OCI-LY1 (cell line): ENCODE results near the gene TTC1.

ENCODE experiments used
- H2AFZ ChIP-seq: fragments of 200-600 bp; sonication (generic), shearing (Covaris generic); 2 replicates; pipeline ENCODE4 v1.6.0; 2014; ENCODE audit warnings: antibody characterized with exemption, mild to moderate bottlenecking, low read length
- H3F3A ChIP-seq: fragments of 200-600 bp; sonication (generic), shearing (Covaris generic); 2 replicates; pipeline ENCODE4 v1.6.0; 2014; ENCODE audit warnings: mild to moderate bottlenecking, antibody characterized with exemption, low read length, moderate library complexity; ENCODE audit not compliant: insufficient read depth
- H3K27ac ChIP-seq: fragments of 200-600 bp; sonication (generic); 2 replicates; pipeline ENCODE4 v1.5.1; 2014; ENCODE audit warnings: low read length, mixed run types, mild to moderate bottlenecking, low read depth; ENCODE audit not compliant: poor library complexity, severe bottlenecking
- H3K27me3 ChIP-seq: fragments of 200-600 bp; sonication (generic); 2 replicates; pipeline ENCODE4 v1.6.0; 2014; ENCODE audit warnings: antibody characterized with exemption, mild to moderate bottlenecking, low read length, moderate library complexity; ENCODE audit not compliant: insufficient read depth
- H3K36me3 ChIP-seq: fragments of 200-600 bp; sonication (generic); 2 replicates; pipeline ENCODE4 v1.6.1; 2014; ENCODE audit warnings: mild to moderate bottlenecking, antibody characterized with exemption, low read length, moderate library complexity, mixed read lengths; ENCODE audit not compliant: insufficient read depth
- H3K4me1 ChIP-seq: fragments of 200-600 bp; sonication (generic); 2 replicates; pipeline ENCODE4 v1.5.1; 2014; ENCODE audit warnings: mild to moderate bottlenecking, low read length, moderate library complexity; ENCODE audit not compliant: insufficient read depth, severe bottlenecking
- H3K4me2 ChIP-seq: fragments of 200-600 bp; sonication (generic), shearing (Covaris generic); 2 replicates; pipeline ENCODE4 v1.6.1; 2014; ENCODE audit warnings: low read length
- H3K4me3 ChIP-seq: fragments of 200-600 bp; sonication (generic); 2 replicates; pipeline ENCODE4 v1.5.1; 2014; ENCODE audit warnings: low read length, low read depth, mild to moderate bottlenecking, mixed read lengths; ENCODE audit not compliant: poor library complexity, severe bottlenecking
- H3K79me2 ChIP-seq: fragments of 200-600 bp; shearing (Covaris generic); 2 replicates; pipeline ENCODE4 v1.6.1; 2016; ENCODE audit warnings: mixed run types, low read length, mixed read lengths; ENCODE audit not compliant: insufficient read depth
- H3K9ac ChIP-seq: fragments of 200-600 bp; sonication (generic), shearing (Covaris generic); 2 replicates; pipeline ENCODE4 v1.6.1; 2014; ENCODE audit warnings: mild to moderate bottlenecking, low read length, mixed read lengths
- H3K9me2 ChIP-seq: fragments of 200-600 bp; sonication (generic), shearing (Covaris generic); 2 replicates; pipeline ENCODE4 v1.6.1; 2014; ENCODE audit warnings: low read depth, mild to moderate bottlenecking, low read length, mixed read lengths
- H3K9me3 ChIP-seq: fragments of 200-600 bp; shearing (Covaris generic); 2 replicates; pipeline ENCODE4 v1.6.1; 2014; ENCODE audit warnings: low read length, mixed read lengths
- H4K20me1 ChIP-seq: fragments of 200-600 bp; sonication (generic), shearing (Covaris generic); 2 replicates; pipeline ENCODE4 v1.6.0; 2016; ENCODE audit warnings: mild to moderate bottlenecking, low read length; ENCODE audit not compliant: insufficient read depth
- EZH2 ChIP-seq: fragments of 200-600 bp; sonication (generic), shearing (Covaris generic); IDR thresholded peaks from 2 replicates; pipeline ENCODE4 v1.8.0; 2017; ENCODE audit warnings: borderline replicate concordance, mixed run types, mild to moderate bottlenecking, antibody characterized with exemption, low read length, moderate library complexity, mixed read lengths
- TF ChIP-seq, protein P1 (sequence below): fragments of 200-600 bp; sonication (generic), shearing (Covaris generic); IDR thresholded peaks from 2 replicates; pipeline ENCODE4 v1.5.1; 2017; ENCODE audit warnings: mild to moderate bottlenecking, antibody characterized with exemption, low read length, moderate library complexity, mixed read lengths

TTC1 gene

DNA sequence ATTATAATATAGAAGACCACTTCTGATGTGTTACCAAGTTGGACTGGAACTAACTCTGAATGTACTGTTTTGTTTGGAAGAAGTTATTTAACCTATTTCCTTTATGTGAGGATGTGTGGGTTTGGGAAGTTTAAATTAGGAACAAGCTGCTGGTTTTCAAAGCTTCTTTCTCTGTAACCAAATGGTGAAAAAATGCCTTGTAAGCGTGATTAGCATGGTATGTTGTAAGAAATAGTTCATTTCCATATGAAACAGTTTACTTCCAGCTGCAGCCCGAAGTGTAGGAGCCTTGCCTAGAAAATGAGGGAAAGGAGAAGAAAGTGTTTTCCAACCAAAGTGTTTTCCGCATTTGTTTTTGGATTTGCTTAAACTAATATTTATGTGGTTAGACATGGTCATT lies 36.0 kb downstream of the TTC1 start:
- no peaks in the 10 kb centered on the region for H3K27me3 ChIP-seq
- H3K4me3 ChIP-seq, result no peak overlapping the region
- H3K9ac ChIP-seq, result no peak overlapping the region
- no peaks in the 10 kb centered on the region for H3K79me2 ChIP-seq
- H3K36me3 ChIP-seq, result peaks cover 41% of the 10 kb centered on the region
- no peaks in the 10 kb centered on the region for H3K9me3 ChIP-seq
- H3K4me2 ChIP-seq, result no peak overlapping the region
- H3K4me1 ChIP-seq, result no peaks in the 10 kb centered on the region
- no peak overlapping the region for H2AFZ ChIP-seq
- H4K20me1 ChIP-seq, result no peaks in the 10 kb centered on the region
- TF ChIP-seq, protein P1, sequence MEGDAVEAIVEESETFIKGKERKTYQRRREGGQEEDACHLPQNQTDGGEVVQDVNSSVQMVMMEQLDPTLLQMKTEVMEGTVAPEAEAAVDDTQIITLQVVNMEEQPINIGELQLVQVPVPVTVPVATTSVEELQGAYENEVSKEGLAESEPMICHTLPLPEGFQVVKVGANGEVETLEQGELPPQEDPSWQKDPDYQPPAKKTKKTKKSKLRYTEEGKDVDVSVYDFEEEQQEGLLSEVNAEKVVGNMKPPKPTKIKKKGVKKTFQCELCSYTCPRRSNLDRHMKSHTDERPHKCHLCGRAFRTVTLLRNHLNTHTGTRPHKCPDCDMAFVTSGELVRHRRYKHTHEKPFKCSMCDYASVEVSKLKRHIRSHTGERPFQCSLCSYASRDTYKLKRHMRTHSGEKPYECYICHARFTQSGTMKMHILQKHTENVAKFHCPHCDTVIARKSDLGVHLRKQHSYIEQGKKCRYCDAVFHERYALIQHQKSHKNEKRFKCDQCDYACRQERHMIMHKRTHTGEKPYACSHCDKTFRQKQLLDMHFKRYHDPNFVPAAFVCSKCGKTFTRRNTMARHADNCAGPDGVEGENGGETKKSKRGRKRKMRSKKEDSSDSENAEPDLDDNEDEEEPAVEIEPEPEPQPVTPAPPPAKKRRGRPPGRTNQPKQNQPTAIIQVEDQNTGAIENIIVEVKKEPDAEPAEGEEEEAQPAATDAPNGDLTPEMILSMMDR, result no peak
- TF ChIP-seq EZH2, result no peak
- no peaks in the 10 kb centered on the region for H3K9me2 ChIP-seq
- H3F3A ChIP-seq, result no peaks in the 10 kb centered on the region
- no peak overlapping the region for H3K27ac ChIP-seq

DNA sequence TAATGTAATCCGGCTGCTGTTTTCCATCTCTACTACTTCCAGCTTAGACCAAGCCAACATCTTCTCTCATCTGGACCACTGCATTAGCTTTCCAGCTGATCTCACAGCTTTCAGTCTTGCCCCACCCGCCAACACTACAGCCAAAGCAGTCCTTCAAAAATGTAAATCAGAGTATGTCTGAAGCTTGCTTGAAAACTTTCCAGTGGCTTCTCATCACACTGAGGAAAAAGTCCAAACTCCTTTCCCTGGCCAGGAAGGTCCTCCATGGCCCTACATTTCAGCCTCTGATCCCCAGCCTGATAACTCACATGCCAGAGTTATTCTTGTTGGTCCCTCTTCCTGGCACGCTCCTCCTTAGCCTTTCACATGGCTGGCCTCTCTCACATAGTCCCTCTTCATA lies 38.5 kb downstream of the TTC1 start:
- Histone ChIP-seq H3K9ac (no peak overlapping the region), H4K20me1 (no peaks in the 10 kb centered on the region), H3K9me3 (no peaks in the 10 kb centered on the region), H3K9me2 (no peaks in the 10 kb centered on the region), H3K79me2 (no peaks in the 10 kb centered on the region), H3K4me3 (no peak overlapping the region), H3K36me3 (peaks cover 51% of the 10 kb centered on the region), H3K27ac (no peak overlapping the region), H3K27me3 (no peaks in the 10 kb centered on the region), H3K4me1 (no peaks in the 10 kb centered on the region), H3F3A (no peaks in the 10 kb centered on the region), H3K4me2 (no peak overlapping the region), H2AFZ (no peak overlapping the region)
- TF ChIP-seq, protein P1, result no peak
- TF ChIP-seq EZH2, result no peak

DNA sequence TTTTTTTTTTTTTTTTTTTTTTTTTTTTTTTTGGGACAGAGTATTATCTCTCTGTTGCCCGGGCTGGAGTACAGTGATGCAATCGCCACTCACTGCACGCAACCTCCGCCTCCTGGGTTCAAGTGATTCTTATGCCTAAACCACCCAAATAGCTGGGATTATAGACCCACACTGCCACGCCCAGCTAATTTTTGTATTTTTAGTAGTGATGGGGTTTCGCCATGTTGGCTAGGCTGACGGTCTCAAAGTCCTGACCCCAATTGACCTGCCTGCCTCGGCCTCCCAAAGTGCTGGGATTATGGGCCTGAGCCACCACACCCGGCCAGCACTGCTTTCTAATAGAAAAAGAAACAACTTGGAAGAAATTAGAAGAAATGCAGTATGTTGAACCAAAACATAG lies 39.2 kb downstream of the TTC1 start:
- no peaks in the 10 kb centered on the region for H3K4me1 ChIP-seq
- no peaks in the 10 kb centered on the region for H3K9me3 ChIP-seq
- no peak overlapping the region for H3K9ac ChIP-seq
- no peaks in the 10 kb centered on the region for H3F3A ChIP-seq
- H3K27me3 ChIP-seq, result no peaks in the 10 kb centered on the region
- H3K9me2 ChIP-seq, result no peaks in the 10 kb centered on the region
- H2AFZ ChIP-seq, result no peak overlapping the region
- no peaks in the 10 kb centered on the region for H4K20me1 ChIP-seq
- no peak overlapping the region for H3K4me2 ChIP-seq
- H3K27ac ChIP-seq, result no peak overlapping the region
- no peaks in the 10 kb centered on the region for H3K79me2 ChIP-seq
- H3K36me3 ChIP-seq, result peaks cover 53% of the 10 kb centered on the region
- no peak for TF ChIP-seq EZH2
- TF ChIP-seq, protein P1, result no peak
- H3K4me3 ChIP-seq, result no peak overlapping the region
